GM12864 (cell line): ENCODE data around the gene FN1.
"Not testable (repeated sequence)": the region's sequence is repeated elsewhere in the genome, so short reads cannot be mapped to it uniquely, and the experiment has no call there.

Experiments used
- DNase-seq: peaks from one replicate; pipeline ENCODE4 v3.0.0-alpha.2; 2011; ENCODE audit warnings: low read depth
- H3K4me3 ChIP-seq: 2 replicates; pipeline ENCODE4 v1.5.1; 2011; ENCODE audit warnings: mild to moderate bottlenecking, low read depth, low read length, control low read depth
- TF ChIP-seq, protein P1 (sequence below): IDR thresholded peaks from 2 replicates; pipeline ENCODE4 v1.5.1; 2011; ENCODE audit warnings: low read depth, mild to moderate bottlenecking, moderate library complexity, low read length, control low read depth, inconsistent platforms; ENCODE audit errors: missing control alignments

Gene FN1

DNA sequence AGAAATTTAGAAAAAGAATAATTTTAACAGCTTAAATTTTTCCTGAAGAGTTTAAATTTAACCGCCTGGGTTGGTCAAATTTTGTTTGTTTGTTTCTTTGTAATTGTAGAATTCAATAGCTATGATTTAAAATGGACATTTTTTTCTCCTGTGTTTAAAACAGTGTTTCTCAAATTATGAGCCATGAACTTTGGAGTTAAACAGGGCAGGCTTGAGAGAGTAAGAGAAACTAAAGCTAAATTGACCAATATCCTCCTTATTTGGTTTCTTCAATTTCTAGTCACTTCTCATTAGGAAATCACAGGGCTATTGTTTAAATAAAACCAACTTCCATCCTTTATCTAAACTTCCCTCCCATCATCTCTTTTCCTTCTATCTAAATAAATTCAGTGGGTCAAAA, 21.9 kb downstream of the FN1 start:
- TF ChIP-seq, protein P1, sequence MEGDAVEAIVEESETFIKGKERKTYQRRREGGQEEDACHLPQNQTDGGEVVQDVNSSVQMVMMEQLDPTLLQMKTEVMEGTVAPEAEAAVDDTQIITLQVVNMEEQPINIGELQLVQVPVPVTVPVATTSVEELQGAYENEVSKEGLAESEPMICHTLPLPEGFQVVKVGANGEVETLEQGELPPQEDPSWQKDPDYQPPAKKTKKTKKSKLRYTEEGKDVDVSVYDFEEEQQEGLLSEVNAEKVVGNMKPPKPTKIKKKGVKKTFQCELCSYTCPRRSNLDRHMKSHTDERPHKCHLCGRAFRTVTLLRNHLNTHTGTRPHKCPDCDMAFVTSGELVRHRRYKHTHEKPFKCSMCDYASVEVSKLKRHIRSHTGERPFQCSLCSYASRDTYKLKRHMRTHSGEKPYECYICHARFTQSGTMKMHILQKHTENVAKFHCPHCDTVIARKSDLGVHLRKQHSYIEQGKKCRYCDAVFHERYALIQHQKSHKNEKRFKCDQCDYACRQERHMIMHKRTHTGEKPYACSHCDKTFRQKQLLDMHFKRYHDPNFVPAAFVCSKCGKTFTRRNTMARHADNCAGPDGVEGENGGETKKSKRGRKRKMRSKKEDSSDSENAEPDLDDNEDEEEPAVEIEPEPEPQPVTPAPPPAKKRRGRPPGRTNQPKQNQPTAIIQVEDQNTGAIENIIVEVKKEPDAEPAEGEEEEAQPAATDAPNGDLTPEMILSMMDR, result no peak
- DNase-seq, result no peak
- no peak overlapping the region for H3K4me3 ChIP-seq

DNA sequence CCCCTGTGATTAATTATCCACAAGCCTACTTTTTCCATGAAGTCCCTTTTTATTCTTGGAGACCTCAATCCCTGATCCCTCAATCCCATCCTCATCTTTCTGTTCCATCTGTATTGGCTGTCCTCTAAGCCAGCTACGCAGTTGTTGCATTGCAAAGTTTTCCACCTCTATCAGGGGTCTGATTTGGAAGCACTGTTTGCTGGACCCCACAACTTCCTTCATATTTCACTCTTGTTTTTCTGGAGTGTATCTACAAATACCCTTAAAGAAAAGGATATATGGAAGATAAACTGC, 22.4 kb downstream of the FN1 start:
- no peak overlapping the region for H3K4me3 ChIP-seq
- TF ChIP-seq, protein P1, result no peak
- DNase-seq, result no peak

DNA sequence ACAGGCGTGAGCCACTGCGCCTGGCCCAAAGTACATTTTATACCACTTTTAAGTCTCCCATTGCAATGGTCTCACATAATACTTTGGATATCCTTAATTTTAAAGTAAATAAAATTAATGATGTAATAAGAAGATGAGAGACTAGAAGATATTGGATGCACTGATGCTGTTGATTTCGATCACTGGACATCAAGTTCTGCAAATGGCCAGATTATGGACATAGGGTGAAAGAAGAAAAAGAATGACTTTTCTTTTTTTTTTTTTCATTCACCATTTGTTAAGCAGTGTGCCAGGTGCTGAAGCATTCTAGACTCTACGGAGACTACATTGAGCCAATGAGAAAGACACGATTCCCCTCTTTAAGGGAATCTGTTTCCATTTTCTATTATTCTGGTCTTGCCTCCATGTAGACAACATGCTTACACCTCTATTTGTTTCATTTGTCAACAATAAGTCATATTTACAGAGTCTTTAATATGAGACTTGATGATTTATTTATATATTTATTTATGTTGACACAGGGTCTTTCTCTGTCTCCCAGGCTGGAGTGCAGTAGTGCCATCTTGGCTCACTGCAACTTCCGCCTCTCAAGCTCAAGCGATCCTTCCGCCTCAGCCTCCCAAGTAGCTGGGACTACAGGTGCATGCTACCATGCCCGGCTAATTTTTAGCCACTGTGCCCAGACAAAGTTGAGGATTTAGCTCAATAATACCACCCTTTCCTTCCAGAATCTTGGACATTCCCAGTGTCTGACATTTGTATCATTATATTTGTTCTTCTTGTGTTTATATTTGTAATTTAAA, 23.7 kb downstream of the FN1 start:
- TF ChIP-seq, protein P1, result no peak
- no peak for DNase-seq
- no peak overlapping the region for H3K4me3 ChIP-seq

DNA sequence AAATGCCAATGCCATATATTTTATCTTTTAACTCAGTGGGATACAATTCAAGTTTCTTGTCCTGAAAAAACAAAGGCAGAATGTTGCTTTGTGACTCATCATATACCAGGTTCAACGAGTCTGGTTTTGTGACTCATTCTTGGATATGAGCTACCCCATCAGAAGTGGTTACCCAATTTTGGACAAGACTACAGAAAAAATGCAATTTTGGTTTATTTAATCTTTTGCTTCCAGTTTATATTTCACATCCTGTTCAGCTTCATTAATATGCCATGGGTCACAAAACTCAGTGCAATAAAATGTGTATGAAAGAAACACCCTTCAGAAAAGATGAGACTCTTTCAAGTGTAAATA, 25.0 kb downstream of the FN1 start:
- no peak overlapping the region for H3K4me3 ChIP-seq
- no peak for DNase-seq
- TF ChIP-seq, protein P1, result no peak

DNA sequence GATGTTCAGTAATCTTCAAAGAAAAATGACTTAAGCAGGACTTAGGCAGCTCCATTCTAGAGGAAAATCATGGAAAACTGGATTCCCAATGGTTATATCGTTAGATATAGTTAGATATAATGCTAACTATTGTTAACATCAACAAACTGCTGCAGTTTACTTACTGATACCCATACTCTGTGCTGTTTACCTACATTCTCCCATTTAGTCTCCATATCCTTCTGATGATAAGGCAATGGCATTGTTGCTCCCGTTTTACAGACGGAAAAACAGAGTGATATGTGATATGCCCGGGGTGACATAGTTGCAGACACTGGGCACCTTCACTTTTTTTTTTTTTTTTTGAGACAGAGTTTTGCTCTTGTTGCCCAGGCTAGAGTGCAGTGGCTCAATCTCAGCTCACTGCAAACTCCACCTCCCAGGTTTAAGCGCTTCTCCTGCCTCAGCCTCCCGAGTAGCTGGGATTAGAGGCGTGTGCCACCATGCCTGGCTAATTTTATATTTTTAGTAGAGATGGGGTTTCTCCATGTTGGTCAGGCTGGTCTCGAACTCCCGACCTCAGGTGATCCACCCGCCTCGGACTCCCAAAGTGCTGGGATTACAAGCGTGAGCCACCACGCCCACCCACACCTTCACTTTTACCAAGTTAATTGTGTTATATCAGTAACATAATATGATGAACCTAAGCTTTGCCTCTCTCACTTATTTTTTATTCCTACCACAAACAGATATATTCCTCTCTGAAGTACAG, 25.5 kb downstream of the FN1 start:
- not testable (repeated sequence) for H3K4me3 ChIP-seq, DNase-seq

DNA sequence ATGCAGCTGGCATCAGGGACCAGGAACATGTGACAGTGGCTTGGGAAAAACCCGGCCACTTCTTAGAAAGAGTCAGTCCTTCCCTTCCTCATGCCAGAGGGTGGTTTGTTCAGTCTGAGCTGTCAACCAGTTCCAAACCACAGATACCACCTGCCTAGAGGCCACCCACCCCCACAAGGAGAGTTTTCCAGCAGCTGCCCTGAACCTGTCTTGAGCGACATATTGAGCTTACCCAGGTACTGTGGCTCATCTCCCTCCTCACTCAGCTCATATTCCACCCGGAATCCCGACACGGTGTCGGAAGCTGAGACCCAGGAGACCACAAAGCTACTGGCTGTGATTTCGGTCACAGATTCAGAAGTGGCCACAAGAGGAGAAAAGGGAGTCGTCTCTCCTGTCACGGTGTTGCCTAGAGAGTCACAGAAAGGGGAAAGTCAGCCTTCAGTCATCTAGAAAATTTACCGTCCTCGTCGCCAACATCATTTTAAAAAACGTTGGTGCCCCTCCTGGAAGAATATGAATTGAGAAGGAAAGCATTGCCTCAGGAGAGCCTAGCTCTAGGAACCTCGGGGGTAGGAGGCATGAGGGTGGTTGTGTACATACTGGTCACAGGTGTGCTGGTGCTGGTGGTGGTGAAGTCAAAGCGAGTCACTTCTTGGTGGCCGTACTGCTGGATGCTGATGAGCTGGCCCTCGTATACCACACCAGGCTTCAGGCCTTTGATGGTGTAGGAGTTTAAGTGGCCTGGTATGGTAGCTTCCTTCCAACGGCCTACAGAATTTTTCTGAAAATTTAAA, 26.3 kb downstream of the FN1 start:
- TF ChIP-seq, protein P1, result no peak
- no peak for DNase-seq
- no peak overlapping the region for H3K4me3 ChIP-seq

DNA sequence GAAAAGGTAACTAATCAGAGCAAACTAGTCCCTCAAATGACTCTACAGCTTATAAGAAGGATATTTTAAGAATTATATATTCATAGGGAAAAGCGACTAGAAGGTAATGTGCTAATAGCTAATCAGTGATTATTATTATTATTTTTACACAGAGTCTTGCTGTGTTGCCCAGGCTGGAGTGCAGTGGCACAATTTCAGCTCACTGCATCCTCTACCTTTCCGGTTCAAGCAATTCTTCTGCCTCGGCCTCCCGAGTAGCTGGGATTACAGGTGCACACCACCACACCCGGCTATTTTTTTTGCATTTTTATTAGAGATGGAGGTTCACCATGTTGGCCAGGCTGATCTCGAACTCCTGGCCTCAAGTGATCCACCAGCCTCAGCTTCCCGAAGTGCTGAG, 27.4 kb downstream of the FN1 start:
- not testable (repeated sequence) for DNase-seq, H3K4me3 ChIP-seq
